ENCODE data around the gene LCE3E.

LCE3E gene

GRCh38 chr1:152516082-152516481, 50.5 kb downstream of the LCE3E start:
- DNase-seq (ENCODE audit: low read depth) = no peak

Measured in non-pigmented ciliary epithelial cell (primary cell).